NCI-H226 (cell line): ENCODE results near the gene CDH22.
A peak's percentile ranks its signal among the peaks of the same experiment; 100 is the strongest.

Experiments
- DNase-seq: peaks from one replicate; pipeline ENCODE4 v3.0.0-alpha.2; 2015

Gene CDH22

GRCh38 chr20:46188866-46189541, 119.3 kb downstream of the CDH22 start:
- DNase-seq, result no peak

- no peak for DNase-seq
These were observed 122.1 kb downstream of the CDH22 start for GRCh38 chr20:46186210-46186609.

GRCh38 chr20:46185353-46185752, 122.9 kb downstream of the CDH22 start:
- no peak for DNase-seq

GRCh38 chr20:46183768-46184167, 124.5 kb downstream of the CDH22 start:
- DNase-seq, result no peak

- no peak for DNase-seq
These were observed 125.8 kb downstream of the CDH22 start for GRCh38 chr20:46182276-46183200.

GRCh38 chr20:46179862-46180261, 128.4 kb downstream of the CDH22 start:
- no peak for DNase-seq

- DNase-seq, result no peak
These were observed 129.4 kb downstream of the CDH22 start for GRCh38 chr20:46178891-46179290.

GRCh38 chr20:46177768-46178167, 130.5 kb downstream of the CDH22 start:
- no peak for DNase-seq

- DNase-seq, result no peak
These were observed 131.4 kb downstream of the CDH22 start for GRCh38 chr20:46176739-46177378.

- DNase-seq, result no peak
These were observed 133.2 kb downstream of the CDH22 start for GRCh38 chr20:46175127-46175494.

- peak; percentile 24 for DNase-seq
These were observed 133.7 kb downstream of the CDH22 start for GRCh38 chr20:46174469-46175126.

- no peak for DNase-seq
These were observed 134.4 kb downstream of the CDH22 start for GRCh38 chr20:46173652-46174468.

- DNase-seq, result no peak
These were observed 135.2 kb downstream of the CDH22 start for GRCh38 chr20:46172961-46173536.

- no peak for DNase-seq
These were observed 135.8 kb downstream of the CDH22 start for GRCh38 chr20:46172455-46172854.

GRCh38 chr20:46171909-46172308, 136.4 kb downstream of the CDH22 start:
- no peak for DNase-seq

GRCh38 chr20:46171476-46171875, 136.8 kb downstream of the CDH22 start:
- no peak for DNase-seq

- no peak for DNase-seq
These were observed 138.8 kb downstream of the CDH22 start for GRCh38 chr20:46169245-46170171.

- no peak for DNase-seq
These were observed 139.9 kb downstream of the CDH22 start for GRCh38 chr20:46168438-46168837.

GRCh38 chr20:46167080-46167479, 141.2 kb downstream of the CDH22 start:
- DNase-seq, result no peak

GRCh38 chr20:46164254-46164653, 144.0 kb downstream of the CDH22 start:
- no peak for DNase-seq

GRCh38 chr20:46161921-46162320, 146.4 kb downstream of the CDH22 start:
- DNase-seq, result no peak
